Thymus (tissue), 11 donors: ENCODE measurements around the gene RTCA. TPM values are rescaled to one million over a fixed set of nuclear protein-coding genes. Genes with fewer than 3 reads are reported as not detected.
A peak's percentile ranks its signal among the peaks of the same experiment; 100 is the strongest.
"Not testable (repeated sequence)": the region's sequence is repeated elsewhere in the genome, so short reads cannot be mapped to it uniquely, and the experiment has no call there.

Source experiments
- DNase-seq, 9 donors: peaks; one replicate each; pipeline ENCODE4 v3.0.0-alpha.2; 2013; ENCODE audit warnings: low spot score in 9 of 9, low read depth in 6 of 9, missing footprints in 1 of 9
- H3K27ac ChIP-seq, 2 donors: one replicate each; pipeline ENCODE4 v1.5.1; 2013; ENCODE audit warnings: control low read depth in 1 of 2, low read depth in 1 of 2, low read length in 1 of 2, mild to moderate bottlenecking in 1 of 2, moderate library complexity in 1 of 2
- H3K27me3 ChIP-seq, 2 donors: one replicate each; pipeline ENCODE4 v1.5.1; 2013; ENCODE audit warnings: low read length in 1 of 2; ENCODE audit not compliant: control insufficient read depth in 2 of 2, insufficient read depth in 1 of 2
- H3K36me3 ChIP-seq, 2 donors: one replicate each; pipeline ENCODE4 v1.5.1; 2013; ENCODE audit warnings: low read length in 1 of 2, mild to moderate bottlenecking in 1 of 2, moderate library complexity in 1 of 2; ENCODE audit not compliant: control insufficient read depth in 2 of 2, insufficient read depth in 2 of 2
- H3K4me1 ChIP-seq, 2 donors: one replicate each; pipeline ENCODE4 v1.5.1; 2013; ENCODE audit warnings: low read length in 2 of 2; ENCODE audit not compliant: control insufficient read depth in 2 of 2, insufficient read depth in 2 of 2
- H3K4me3 ChIP-seq, 2 donors: one replicate each; pipeline ENCODE4 v1.5.1; 2013; ENCODE audit warnings: low read length in 2 of 2, control low read depth in 1 of 2, mild to moderate bottlenecking in 1 of 2
- H3K9me3 ChIP-seq, 2 donors: one replicate each; pipeline ENCODE4 v1.5.1; 2013; ENCODE audit warnings: low read length in 1 of 2, mild to moderate bottlenecking in 1 of 2; ENCODE audit not compliant: control insufficient read depth in 2 of 2, insufficient read depth in 1 of 2
- WGBS: extraction: QIAGEN DNeasy Blood & Tissue Kit; methylation state at CpG from one replicate; pipeline ENCODE4 v1.1.7; 2013; 5-methylcytosine and 5-hydroxymethylcytosine counted together
- polyA plus RNA-seq: library from polyadenylated mRNA; stranded (reverse); fragments of 200-250 nt; gene quantifications from one replicate; pipeline ENCODE4 v1.2.3, GENCODE V29; 2013
- total RNA-seq: library from RNA; stranded (reverse); fragments of 120-200 nt; gene quantifications from one replicate; pipeline ENCODE4 v1.2.4, GENCODE V29; 2013
- donor health status: healthy.

RTCA gene
- total and polyA plus RNA-seq, 2 donors: 29.5 to 35.3 TPM

DNA sequence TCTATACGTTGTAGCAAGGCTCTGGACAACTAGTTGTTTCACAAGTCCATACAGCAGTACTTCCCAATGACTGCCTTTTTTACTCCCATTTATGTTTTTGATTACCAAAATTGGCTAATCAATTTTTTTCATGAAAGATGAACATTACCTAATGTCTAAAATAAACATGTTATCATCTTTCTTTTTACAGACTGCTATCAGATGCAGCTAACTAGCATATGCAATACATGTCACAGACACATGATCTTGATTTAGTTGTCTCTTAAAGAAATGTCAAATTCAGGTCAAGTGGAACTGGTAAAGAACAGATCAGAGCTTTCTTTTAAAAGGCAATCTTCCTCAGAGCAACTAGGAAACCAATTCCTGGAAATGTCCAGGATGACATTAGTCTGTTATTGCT, 15.8 kb upstream of the RTCA start:
- no peak for DNase-seq
- no peaks in the 10 kb centered on the region for H3K36me3 ChIP-seq
- no peaks in the 10 kb centered on the region for H3K9me3 ChIP-seq
- peaks cover 2 to 8% of the 10 kb centered on the region in 2 donors for H3K4me1 ChIP-seq
- peak overlapping the region; percentile 76 to 96 for H3K4me3 ChIP-seq
- H3K27me3 ChIP-seq: no peaks in the 10 kb centered on the region
- 0% methylated on average over 1 of the region's 1 CpG for whole genome bisulfite sequencing
- no peak overlapping the region for H3K27ac ChIP-seq

DNA sequence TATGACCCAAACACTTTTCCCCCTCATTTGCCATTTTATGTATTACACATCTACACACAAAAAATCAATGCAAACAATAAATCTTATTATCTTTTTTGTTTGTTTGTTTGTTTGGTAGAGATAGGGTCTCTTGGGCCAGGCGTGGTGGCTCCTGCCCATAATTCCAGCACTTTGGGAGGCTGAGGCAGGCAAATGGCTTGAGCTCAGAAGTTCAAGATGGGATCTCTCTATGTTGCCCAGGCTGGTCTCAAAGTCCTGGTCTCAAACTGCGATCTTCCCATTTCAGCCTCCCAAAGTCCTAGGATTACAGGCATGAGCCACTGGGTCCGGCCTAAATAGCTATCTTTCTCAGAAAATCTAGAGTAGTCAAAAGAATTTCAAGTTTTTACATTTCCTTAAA, 15.2 kb upstream of the RTCA start:
- H3K4me3 ChIP-seq: no peak overlapping the region
- DNase-seq: no peak
- WGBS: over 99% methylated on average over 3 of the region's 3 CpGs
- H3K27me3 ChIP-seq: no peaks in the 10 kb centered on the region
- no peaks in the 10 kb centered on the region for H3K36me3 ChIP-seq
- H3K27ac ChIP-seq: no peak overlapping the region
- H3K9me3 ChIP-seq: no peaks in the 10 kb centered on the region
- peaks cover 2 to 8% of the 10 kb centered on the region in 2 donors for H3K4me1 ChIP-seq

DNA sequence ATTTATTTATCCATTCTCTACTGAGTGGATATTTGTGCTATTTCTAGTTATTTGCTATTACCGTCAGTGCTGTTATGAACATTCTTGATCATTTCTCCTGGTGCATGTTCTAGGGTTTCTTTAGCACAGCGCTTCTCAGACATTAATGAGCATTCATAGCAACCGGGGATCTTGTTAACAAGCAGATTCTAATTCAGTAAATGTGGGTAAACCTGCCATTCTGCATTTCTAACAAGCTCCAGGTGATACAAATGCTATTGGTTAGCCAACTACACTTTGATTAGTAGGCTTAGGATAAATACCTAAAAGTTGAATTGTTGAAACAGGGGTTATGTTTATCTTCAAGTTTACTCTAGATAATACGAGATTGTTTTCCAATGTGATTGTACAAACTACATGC, 13.1 kb upstream of the RTCA start:
- Histone ChIP-seq H3K4me3 (no peak overlapping the region), H3K9me3 (no peaks in the 10 kb centered on the region), H3K36me3 (no peaks in the 10 kb centered on the region), H3K27me3 (no peaks in the 10 kb centered on the region), H3K4me1 (peaks cover 2 to 8% of the 10 kb centered on the region in 2 donors), H3K27ac (no peak overlapping the region)
- WGBS: 97% methylated on average over 4 of the region's 4 CpGs
- no peak for DNase-seq

DNA sequence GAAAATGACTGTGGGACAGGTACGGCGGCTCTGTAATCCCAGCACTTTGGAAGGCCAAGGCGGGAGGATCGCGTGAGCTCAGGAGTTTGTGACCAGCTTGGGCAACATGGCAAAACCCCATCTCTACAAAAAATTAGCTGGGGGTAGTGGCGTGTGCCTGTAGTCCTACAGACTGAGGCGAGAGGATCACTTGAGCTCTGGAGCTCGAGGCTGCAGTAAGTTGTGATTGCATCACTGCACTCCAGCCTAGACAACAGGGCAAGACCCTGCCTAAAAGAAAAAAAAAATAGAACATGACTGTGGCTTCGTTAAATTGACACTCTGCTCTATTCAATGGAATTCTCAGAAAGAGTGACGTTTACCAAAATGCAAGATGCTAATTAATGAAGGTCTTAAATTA, 12.5 kb upstream of the RTCA start:
- H3K4me3 ChIP-seq: no peak overlapping the region
- no peaks in the 10 kb centered on the region for H3K36me3 ChIP-seq
- no peaks in the 10 kb centered on the region for H3K9me3 ChIP-seq
- WGBS: 80% methylated on average over 10 of the region's 10 CpGs
- peaks cover 2 to 8% of the 10 kb centered on the region in 2 donors for H3K4me1 ChIP-seq
- no peak for DNase-seq
- no peaks in the 10 kb centered on the region for H3K27me3 ChIP-seq
- H3K27ac ChIP-seq: no peak overlapping the region

DNA sequence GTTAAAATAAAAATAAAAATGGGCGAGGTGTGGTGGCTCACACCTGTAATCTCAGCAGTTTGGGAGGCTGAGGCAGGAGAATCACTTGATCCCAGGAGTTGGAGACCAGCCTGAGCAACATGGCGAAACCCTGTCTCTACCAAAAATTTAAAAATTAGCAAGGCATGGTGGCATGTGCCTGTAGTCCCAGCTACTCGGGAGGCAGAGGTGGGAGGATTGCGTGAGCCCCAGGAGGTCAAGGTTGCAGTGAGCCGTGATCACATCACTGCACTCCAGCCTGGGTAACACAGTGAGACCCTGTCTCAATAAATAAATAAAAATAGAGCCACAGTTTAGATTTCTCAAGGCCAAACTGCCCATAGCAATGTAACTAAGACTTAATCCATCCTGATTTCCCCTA, 9.7 kb upstream of the RTCA start:
- DNase-seq, H3K36me3 ChIP-seq, H3K27ac ChIP-seq, H3K4me3 ChIP-seq, H3K9me3 ChIP-seq, H3K4me1 ChIP-seq, H3K27me3 ChIP-seq: not testable (repeated sequence)
- 97% methylated on average over 5 of the region's 5 CpGs for WGBS

DNA sequence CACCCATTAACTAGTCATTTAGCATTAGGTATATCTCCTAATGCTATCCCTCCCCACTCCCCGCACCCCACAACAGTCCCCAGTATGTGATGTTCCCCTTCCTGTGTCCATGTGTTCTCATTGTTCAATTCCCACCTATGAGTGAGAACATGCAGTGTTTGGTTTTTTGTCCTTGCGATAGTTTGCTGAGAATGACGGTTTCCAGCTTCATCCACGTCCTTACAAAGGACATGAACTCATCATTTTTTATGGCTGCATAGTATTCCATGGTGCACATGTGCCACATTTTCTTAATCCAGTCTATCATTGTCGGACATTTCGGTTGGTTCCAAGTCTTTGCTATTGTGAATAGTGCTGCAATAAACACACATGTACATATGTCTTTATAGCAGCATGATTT, 7.6 kb upstream of the RTCA start:
- not testable (repeated sequence) for DNase-seq, H3K27ac ChIP-seq, H3K4me1 ChIP-seq, H3K9me3 ChIP-seq, H3K36me3 ChIP-seq, H3K27me3 ChIP-seq, H3K4me3 ChIP-seq
- WGBS: 80% methylated on average over 6 of the region's 6 CpGs

DNA sequence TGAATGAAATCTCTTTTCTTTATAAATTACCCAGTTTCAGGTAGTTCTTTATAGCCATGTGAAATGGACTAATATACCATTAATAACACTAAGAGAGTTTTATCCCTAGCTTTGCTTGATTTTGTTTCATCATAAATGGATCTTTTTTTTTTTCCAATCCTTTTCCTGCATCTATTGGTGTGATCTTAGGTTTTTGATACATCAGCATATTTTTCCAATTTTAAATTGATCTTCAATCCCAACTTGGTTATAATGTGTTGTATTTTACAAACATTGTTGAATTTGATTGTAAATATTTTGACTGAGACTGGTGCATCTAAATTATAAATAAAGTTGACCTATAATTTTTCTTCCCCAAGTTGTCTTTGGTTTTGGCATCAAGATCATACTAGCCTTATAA, 4.3 kb upstream of the RTCA start:
- no peak for DNase-seq
- Histone ChIP-seq H3K9me3 (no peaks in the 10 kb centered on the region), H3K27me3 (no peaks in the 10 kb centered on the region), H3K4me1 (peaks cover 0 to 5% of the 10 kb centered on the region in 2 donors), H3K36me3 (no peaks in the 10 kb centered on the region), H3K4me3 (no peak overlapping the region), H3K27ac (no peak overlapping the region)

DNA sequence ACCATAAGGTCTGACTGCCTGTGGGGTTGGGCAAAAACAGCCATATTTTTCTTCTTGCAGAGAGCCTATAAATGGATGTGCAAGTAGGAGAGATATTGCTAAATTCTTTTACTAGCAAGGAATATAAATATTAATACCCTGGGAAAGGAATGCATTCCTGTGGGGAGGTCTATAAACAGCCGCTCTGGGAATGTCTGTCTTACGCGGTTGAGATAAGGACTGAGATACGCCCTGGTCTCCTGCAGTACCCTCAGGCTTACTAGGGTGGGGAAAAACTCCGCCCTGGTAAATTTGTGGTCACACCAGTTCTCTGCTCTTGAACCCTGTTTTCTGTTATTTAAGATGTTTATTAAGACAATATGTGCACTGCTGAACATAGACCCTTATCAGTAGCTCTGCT, 1.9 kb upstream of the RTCA start:
- peaks cover 0 to 15% of the 10 kb centered on the region in 2 donors for H3K36me3 ChIP-seq
- not testable (repeated sequence) for H3K27me3 ChIP-seq, H3K4me3 ChIP-seq, DNase-seq, H3K27ac ChIP-seq, H3K9me3 ChIP-seq
- H3K4me1 ChIP-seq: peaks cover 10 to 14% of the 10 kb centered on the region in 2 donors
- WGBS: 97% methylated on average over 5 of the region's 5 CpGs

DNA sequence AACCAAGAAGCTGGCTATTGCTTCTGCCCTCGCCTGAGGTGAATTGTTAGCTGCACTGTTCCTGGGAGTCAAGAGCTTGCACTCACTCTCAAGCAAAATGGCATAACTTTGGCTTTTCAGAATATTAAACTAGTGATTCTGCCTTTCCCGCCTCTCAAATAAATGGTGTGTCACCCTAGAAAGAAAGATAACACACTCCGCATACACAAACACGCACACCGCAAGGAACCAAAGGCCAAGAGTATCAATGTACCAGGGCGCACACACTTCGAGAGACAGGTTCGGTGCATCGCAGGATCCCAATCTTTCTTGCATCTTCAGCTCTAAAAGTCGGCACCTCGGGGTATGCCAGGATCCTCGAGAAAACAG, 470 bp upstream of the RTCA start:
- Histone ChIP-seq H3K9me3 (no peaks in the 10 kb centered on the region), H3K27me3 (no peaks in the 10 kb centered on the region), H3K36me3 (peaks cover 6 to 26% of the 10 kb centered on the region in 2 donors), H3K4me3 (peak overlapping the region; percentile 65 to 82), H3K4me1 (peaks cover 10 to 14% of the 10 kb centered on the region in 2 donors), H3K27ac (peak overlapping the region; percentile 53 to 91)
- WGBS: 9% methylated on average over 12 of the region's 12 CpGs
- no peak for DNase-seq

DNA sequence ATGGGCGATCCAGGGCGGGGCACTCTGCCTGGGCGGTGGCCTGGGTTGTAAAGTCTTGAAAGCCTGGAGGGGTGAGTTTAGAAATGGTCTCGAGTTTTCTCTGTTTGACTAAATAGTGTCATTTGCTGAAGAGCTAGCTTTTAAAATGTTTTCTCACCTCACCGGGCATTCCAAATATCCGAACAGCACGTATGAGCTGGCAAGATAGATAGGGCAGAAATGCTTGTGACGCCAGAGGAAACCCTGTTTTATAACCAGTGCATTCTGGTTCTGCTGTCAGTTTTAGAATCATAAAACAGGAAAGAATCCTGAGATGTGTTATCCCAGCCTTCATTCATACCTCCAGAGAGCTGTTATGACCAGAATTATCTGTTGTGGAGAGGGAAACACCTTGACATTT, 725 bp downstream of the RTCA start:
- Histone ChIP-seq H3K4me3 (peak overlapping the region; percentile 65 to 82), H3K4me1 (peaks cover 10 to 14% of the 10 kb centered on the region in 2 donors), H3K27me3 (no peaks in the 10 kb centered on the region), H3K36me3 (peaks cover 13 to 36% of the 10 kb centered on the region in 2 donors), H3K9me3 (no peaks in the 10 kb centered on the region), H3K27ac (peak overlapping the region; percentile 87 to 91)
- peak in 2 of 9 donors; percentile 9 to 33 for DNase-seq
- WGBS: 2% methylated on average over 8 of the region's 8 CpGs
